ENCODE measurements around the gene TNFRSF19.

DNA sequence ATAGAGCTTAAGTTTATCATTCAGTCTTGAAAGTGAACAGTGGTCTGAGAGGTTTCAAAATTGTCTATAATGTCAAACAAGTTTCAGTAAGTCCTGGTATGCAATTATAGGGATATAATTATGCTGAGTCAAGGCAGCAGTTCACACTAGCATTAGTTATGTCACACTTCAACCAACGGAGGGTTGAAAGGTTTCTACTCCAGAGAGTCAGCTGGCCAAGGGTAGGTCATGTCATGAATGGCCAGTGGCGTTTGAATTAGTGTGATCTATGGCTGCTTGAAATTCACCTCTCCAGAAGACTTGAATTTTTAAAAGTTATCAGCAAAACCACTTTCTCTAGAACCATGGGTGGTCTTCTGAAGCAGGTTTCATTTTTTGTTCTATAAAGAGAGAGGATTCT is 108.6 kb downstream of the TNFRSF19 start:
- TF ChIP-seq ARNTL (CRISPR knock-in tag; IDR thresholded peaks at IDR 0.05; ENCODE audit: borderline replicate concordance, low read depth) (no peak), ZFP30 (CRISPR knock-in tag; IDR thresholded peaks at IDR 0.05) (no peak), RARB (CRISPR knock-in tag; IDR thresholded peaks at IDR 0.05) (no peak), ISL1 (CRISPR knock-in tag; IDR thresholded peaks at IDR 0.05) (no peak), ZC3H10 (CRISPR knock-in tag; IDR thresholded peaks at IDR 0.05) (no peak)
- TF ChIP-seq, protein P1, sequence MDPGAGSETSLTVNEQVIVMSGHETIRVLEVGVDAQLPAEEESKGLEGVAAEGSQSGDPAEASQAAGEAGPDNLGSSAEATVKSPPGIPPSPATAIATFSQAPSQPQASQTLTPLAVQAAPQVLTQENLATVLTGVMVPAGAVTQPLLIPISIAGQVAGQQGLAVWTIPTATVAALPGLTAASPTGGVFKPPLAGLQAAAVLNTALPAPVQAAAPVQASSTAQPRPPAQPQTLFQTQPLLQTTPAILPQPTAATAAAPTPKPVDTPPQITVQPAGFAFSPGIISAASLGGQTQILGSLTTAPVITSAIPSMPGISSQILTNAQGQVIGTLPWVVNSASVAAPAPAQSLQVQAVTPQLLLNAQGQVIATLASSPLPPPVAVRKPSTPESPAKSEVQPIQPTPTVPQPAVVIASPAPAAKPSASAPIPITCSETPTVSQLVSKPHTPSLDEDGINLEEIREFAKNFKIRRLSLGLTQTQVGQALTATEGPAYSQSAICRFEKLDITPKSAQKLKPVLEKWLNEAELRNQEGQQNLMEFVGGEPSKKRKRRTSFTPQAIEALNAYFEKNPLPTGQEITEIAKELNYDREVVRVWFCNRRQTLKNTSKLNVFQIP (CRISPR knock-in tag; IDR thresholded peaks at IDR 0.05; ENCODE audit: borderline replicate concordance, low read depth): no peak
- TF ChIP-seq, protein P2, sequence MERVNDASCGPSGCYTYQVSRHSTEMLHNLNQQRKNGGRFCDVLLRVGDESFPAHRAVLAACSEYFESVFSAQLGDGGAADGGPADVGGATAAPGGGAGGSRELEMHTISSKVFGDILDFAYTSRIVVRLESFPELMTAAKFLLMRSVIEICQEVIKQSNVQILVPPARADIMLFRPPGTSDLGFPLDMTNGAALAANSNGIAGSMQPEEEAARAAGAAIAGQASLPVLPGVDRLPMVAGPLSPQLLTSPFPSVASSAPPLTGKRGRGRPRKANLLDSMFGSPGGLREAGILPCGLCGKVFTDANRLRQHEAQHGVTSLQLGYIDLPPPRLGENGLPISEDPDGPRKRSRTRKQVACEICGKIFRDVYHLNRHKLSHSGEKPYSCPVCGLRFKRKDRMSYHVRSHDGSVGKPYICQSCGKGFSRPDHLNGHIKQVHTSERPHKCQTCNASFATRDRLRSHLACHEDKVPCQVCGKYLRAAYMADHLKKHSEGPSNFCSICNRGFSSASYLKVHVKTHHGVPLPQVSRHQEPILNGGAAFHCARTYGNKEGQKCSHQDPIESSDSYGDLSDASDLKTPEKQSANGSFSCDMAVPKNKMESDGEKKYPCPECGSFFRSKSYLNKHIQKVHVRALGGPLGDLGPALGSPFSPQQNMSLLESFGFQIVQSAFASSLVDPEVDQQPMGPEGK (CRISPR knock-in tag; IDR thresholded peaks at IDR 0.05; ENCODE audit: borderline replicate concordance): no peak
- TF ChIP-seq, protein P3, sequence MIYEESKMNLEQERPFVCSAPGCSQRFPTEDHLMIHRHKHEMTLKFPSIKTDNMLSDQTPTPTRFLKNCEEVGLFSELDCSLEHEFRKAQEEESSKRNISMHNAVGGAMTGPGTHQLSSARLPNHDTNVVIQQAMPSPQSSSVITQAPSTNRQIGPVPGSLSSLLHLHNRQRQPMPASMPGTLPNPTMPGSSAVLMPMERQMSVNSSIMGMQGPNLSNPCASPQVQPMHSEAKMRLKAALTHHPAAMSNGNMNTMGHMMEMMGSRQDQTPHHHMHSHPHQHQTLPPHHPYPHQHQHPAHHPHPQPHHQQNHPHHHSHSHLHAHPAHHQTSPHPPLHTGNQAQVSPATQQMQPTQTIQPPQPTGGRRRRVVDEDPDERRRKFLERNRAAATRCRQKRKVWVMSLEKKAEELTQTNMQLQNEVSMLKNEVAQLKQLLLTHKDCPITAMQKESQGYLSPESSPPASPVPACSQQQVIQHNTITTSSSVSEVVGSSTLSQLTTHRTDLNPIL (CRISPR knock-in tag; IDR thresholded peaks at IDR 0.05; ENCODE audit: low read depth): no peak
- TF ChIP-seq, protein P4, sequence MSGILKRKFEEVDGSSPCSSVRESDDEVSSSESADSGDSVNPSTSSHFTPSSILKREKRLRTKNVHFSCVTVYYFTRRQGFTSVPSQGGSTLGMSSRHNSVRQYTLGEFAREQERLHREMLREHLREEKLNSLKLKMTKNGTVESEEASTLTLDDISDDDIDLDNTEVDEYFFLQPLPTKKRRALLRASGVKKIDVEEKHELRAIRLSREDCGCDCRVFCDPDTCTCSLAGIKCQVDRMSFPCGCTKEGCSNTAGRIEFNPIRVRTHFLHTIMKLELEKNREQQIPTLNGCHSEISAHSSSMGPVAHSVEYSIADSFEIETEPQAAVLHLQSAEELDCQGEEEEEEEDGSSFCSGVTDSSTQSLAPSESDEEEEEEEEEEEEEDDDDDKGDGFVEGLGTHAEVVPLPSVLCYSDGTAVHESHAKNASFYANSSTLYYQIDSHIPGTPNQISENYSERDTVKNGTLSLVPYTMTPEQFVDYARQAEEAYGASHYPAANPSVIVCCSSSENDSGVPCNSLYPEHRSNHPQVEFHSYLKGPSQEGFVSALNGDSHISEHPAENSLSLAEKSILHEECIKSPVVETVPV (CRISPR knock-in tag; IDR thresholded peaks at IDR 0.05): no peak
